ENCODE results near the gene PLAC1. TPM values are rescaled to one million over a fixed set of nuclear protein-coding genes. Genes with fewer than 3 reads are reported as not detected.

PLAC1 gene
- total RNA-seq, 2 experiments from 2014 or later: not detected

- no peak overlapping the region for H3K27ac Mint-ChIP-seq
- no peaks in the 10 kb centered on the region for H3K36me3 Mint-ChIP-seq
- H3K4me1 Mint-ChIP-seq: peaks cover 9% of the 10 kb centered on the region
- no peaks in the 10 kb centered on the region for H3K9me3 Mint-ChIP-seq
- H3K27me3 Mint-ChIP-seq: peaks cover 26% of the 10 kb centered on the region
- no peak overlapping the region for H3K4me3 Mint-ChIP-seq
- DNase-seq: no peak
Observed at GRCh38 chrX:134625315-134625718, 33.0 kb downstream of the PLAC1 start.

- Mint-ChIP-seq H3K27me3 (peaks cover 26% of the 10 kb centered on the region), H3K4me3 (no peak overlapping the region), H3K36me3 (no peaks in the 10 kb centered on the region), H3K4me1 (peaks cover 9% of the 10 kb centered on the region), H3K27ac (no peak overlapping the region), H3K9me3 (no peaks in the 10 kb centered on the region)
- DNase-seq: no peak
Observed at GRCh38 chrX:134624046-134624430, 34.2 kb downstream of the PLAC1 start.

- Mint-ChIP-seq H3K9me3 (no peaks in the 10 kb centered on the region), H3K27ac (no peak overlapping the region), H3K4me1 (peaks cover 9% of the 10 kb centered on the region), H3K4me3 (no peak overlapping the region), H3K36me3 (no peaks in the 10 kb centered on the region), H3K27me3 (peaks cover 26% of the 10 kb centered on the region)
- DNase-seq: no peak
Observed at GRCh38 chrX:134623293-134624045, 34.8 kb downstream of the PLAC1 start.

- no peak for DNase-seq
- H3K4me3 Mint-ChIP-seq: no peak overlapping the region
- H3K27me3 Mint-ChIP-seq: peaks cover 26% of the 10 kb centered on the region
- peaks cover 9% of the 10 kb centered on the region for H3K4me1 Mint-ChIP-seq
- H3K9me3 Mint-ChIP-seq: no peaks in the 10 kb centered on the region
- H3K36me3 Mint-ChIP-seq: no peaks in the 10 kb centered on the region
- no peak overlapping the region for H3K27ac Mint-ChIP-seq
Observed at GRCh38 chrX:134622813-134623185, 35.5 kb downstream of the PLAC1 start.

DNA sequence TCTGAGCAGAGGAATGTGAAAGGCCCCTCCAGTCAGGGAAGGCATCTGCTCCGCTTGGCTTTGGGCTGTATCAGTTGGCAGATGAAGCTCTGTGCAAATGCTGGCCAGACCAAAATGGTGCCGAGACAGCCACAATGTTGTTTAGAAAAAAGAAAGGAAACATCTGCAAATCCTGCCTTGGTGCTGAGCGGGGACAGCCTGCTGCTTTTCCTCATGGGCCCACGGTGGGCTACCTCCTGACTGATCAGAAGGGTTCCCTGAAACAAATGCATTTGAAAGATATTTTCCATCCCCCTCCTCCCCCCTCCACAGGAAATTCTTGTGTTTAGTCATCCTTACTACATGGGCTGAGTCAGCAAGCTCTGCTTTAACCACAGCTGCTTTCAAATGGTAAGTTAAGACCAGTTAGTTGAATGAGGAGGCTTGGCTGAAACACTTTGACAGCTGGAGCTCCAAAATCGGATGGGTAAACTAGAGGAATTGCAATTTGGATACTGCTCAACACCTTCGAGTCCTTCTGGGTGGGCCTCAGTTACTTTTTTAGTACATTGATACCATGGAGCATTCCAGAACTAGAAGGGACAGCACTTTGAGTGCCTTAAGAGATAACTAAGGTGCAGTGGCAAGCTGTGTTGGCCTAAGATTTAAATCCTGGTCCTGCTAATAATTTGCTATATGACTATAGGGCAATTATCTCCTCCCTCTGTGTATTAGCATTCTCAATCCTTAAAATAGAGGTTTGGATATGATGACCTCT lies 36.0 kb downstream of the PLAC1 start:
- no peaks in the 10 kb centered on the region for H3K36me3 Mint-ChIP-seq
- no peak overlapping the region for H3K4me3 Mint-ChIP-seq
- H3K27me3 Mint-ChIP-seq: peaks cover 26% of the 10 kb centered on the region
- peak; percentile 8 for DNase-seq
- peaks cover 9% of the 10 kb centered on the region for H3K4me1 Mint-ChIP-seq
- H3K9me3 Mint-ChIP-seq: no peaks in the 10 kb centered on the region
- no peak overlapping the region for H3K27ac Mint-ChIP-seq

GRCh38 chrX:134619838-134620237 lies 38.4 kb downstream of the PLAC1 start:
- no peak for DNase-seq
- peaks cover 20% of the 10 kb centered on the region for H3K27me3 Mint-ChIP-seq
- H3K4me1 Mint-ChIP-seq: peaks cover 9% of the 10 kb centered on the region
- no peak overlapping the region for H3K4me3 Mint-ChIP-seq
- no peak overlapping the region for H3K27ac Mint-ChIP-seq
- no peaks in the 10 kb centered on the region for H3K9me3 Mint-ChIP-seq
- no peaks in the 10 kb centered on the region for H3K36me3 Mint-ChIP-seq

- Mint-ChIP-seq H3K4me3 (no peak overlapping the region), H3K27me3 (no peaks in the 10 kb centered on the region), H3K27ac (no peak overlapping the region), H3K4me1 (no peaks in the 10 kb centered on the region), H3K9me3 (no peaks in the 10 kb centered on the region), H3K36me3 (no peaks in the 10 kb centered on the region)
- no peak for DNase-seq
Observed at GRCh38 chrX:134613396-134613795, 44.9 kb downstream of the PLAC1 start.

- Mint-ChIP-seq H3K4me3 (no peak overlapping the region), H3K9me3 (no peaks in the 10 kb centered on the region), H3K4me1 (no peaks in the 10 kb centered on the region), H3K36me3 (peaks cover 1% of the 10 kb centered on the region), H3K27me3 (no peaks in the 10 kb centered on the region), H3K27ac (no peak overlapping the region)
- DNase-seq: no peak
Observed at GRCh38 chrX:134608153-134608552, 50.1 kb downstream of the PLAC1 start.

GRCh38 chrX:134607523-134607922 lies 50.7 kb downstream of the PLAC1 start:
- Mint-ChIP-seq H3K9me3 (peaks cover 1% of the 10 kb centered on the region), H3K4me1 (no peaks in the 10 kb centered on the region), H3K4me3 (no peak overlapping the region), H3K27ac (no peak overlapping the region), H3K36me3 (peaks cover 2% of the 10 kb centered on the region), H3K27me3 (peaks cover 2% of the 10 kb centered on the region)
- DNase-seq: no peak

DNA sequence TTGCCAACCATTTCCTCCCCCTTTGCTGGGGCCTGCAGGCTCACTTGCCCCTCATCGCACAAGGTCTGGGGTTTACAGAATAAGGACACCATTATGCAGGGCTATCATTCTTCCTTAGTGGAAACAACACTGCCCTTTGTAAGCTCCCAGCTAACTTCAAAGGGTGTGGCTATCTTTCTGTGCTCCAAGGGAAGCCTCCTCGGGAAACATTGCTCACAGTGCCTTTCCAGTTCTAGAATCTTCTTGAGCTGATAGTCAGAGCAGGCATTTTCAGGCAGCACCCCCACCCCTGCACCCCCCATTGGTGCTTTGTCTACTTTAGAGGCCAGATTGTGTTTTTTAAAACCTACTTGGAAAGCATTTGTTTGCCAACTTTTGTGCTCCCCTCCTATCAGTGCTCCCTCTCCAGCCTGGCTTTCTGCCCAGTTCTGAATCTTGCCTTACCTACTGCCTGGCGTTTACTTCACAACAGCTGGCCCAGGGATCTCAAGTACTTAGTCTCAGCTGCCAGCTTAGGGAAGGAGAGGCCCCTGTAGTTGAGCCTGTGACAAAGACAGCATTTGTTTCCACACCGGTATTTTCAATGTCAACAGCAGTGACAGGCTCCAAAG lies 53.5 kb downstream of the PLAC1 start:
- Mint-ChIP-seq H3K36me3 (peaks cover 3% of the 10 kb centered on the region), H3K4me1 (no peaks in the 10 kb centered on the region), H3K4me3 (no peak overlapping the region), H3K27ac (peak overlapping the region; percentile 42), H3K9me3 (peaks cover 2% of the 10 kb centered on the region), H3K27me3 (peaks cover 3% of the 10 kb centered on the region)
- DNase-seq: no peak

- Mint-ChIP-seq H3K36me3 (peaks cover 5% of the 10 kb centered on the region), H3K4me3 (no peak overlapping the region), H3K4me1 (peaks cover 5% of the 10 kb centered on the region), H3K27ac (peak overlapping the region; percentile 42), H3K27me3 (peaks cover 3% of the 10 kb centered on the region), H3K9me3 (peaks cover 2% of the 10 kb centered on the region)
- DNase-seq: no peak
Observed at GRCh38 chrX:134603806-134604700, 54.2 kb downstream of the PLAC1 start.

GRCh38 chrX:134602410-134602809 lies 55.9 kb downstream of the PLAC1 start:
- Mint-ChIP-seq H3K4me3 (no peak overlapping the region), H3K27ac (no peak overlapping the region), H3K27me3 (peaks cover 4% of the 10 kb centered on the region), H3K36me3 (peaks cover 5% of the 10 kb centered on the region), H3K4me1 (peaks cover 12% of the 10 kb centered on the region), H3K9me3 (peaks cover 3% of the 10 kb centered on the region)
- no peak for DNase-seq

- peaks cover 12% of the 10 kb centered on the region for H3K4me1 Mint-ChIP-seq
- H3K27ac Mint-ChIP-seq: no peak overlapping the region
- peaks cover 12% of the 10 kb centered on the region for H3K27me3 Mint-ChIP-seq
- H3K4me3 Mint-ChIP-seq: no peak overlapping the region
- peaks cover 5% of the 10 kb centered on the region for H3K9me3 Mint-ChIP-seq
- DNase-seq: no peak
- peaks cover 5% of the 10 kb centered on the region for H3K36me3 Mint-ChIP-seq
Observed at GRCh38 chrX:134601240-134601765, 57.0 kb downstream of the PLAC1 start.

DNA sequence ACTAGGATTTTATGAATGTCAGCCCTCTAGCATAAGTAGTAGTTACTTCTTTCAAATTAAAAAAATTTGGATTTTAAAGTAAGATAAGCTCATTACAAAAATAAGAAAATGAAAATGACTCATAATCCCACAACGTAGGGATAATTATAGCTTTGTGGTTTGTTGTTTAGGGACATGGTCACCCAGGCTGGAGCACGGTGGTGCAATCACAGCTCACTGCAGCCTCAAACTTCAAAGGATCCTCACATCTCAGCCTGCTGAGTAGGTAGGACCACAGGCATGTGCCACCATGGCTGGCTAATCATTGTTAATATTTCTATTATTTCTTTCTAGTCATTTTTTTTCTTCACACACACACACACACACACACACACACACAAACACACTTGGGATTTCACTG lies 57.6 kb downstream of the PLAC1 start:
- peaks cover 12% of the 10 kb centered on the region for H3K4me1 Mint-ChIP-seq
- H3K36me3 Mint-ChIP-seq: peaks cover 5% of the 10 kb centered on the region
- DNase-seq: no peak
- no peak overlapping the region for H3K4me3 Mint-ChIP-seq
- H3K27ac Mint-ChIP-seq: no peak overlapping the region
- H3K9me3 Mint-ChIP-seq: peaks cover 5% of the 10 kb centered on the region
- peaks cover 14% of the 10 kb centered on the region for H3K27me3 Mint-ChIP-seq
